Omental fat pad (tissue), 4 donors: Measurements from ENCODE around the gene LRRC3C. TPM values are rescaled to one million over a fixed set of nuclear protein-coding genes. Genes with fewer than 3 reads are reported as not detected.

ENCODE experiments used
- ATAC-seq: fragments of 150-250 bp; one replicate; pipeline ENCODE4 v1.9.1; 2016; ENCODE audit warnings: mild to moderate bottlenecking, moderate library complexity; ENCODE audit not compliant: low FRiP score
- DNase-seq: peaks from one replicate; pipeline ENCODE4 v3.0.0-alpha.2; 2019; ENCODE audit warnings: low spot score
- total RNA-seq, 4 donors: library from RNA; depleted of rRNA; stranded (reverse); fragments of >200 nt; gene quantifications; one replicate each; pipeline ENCODE4 v1.1.0, GENCODE V29; 2016
- TF ChIP-seq, protein P1 (sequence below), 3 donors: fragments of 450-650 bp; IDR thresholded peaks; one replicate each; pipeline ENCODE4 v1.5.1; 2016 to 2017; ENCODE audit warnings: antibody characterized with exemption in 3 of 3, mild to moderate bottlenecking in 3 of 3, moderate library complexity in 2 of 3

The LRRC3C gene
- total RNA-seq, 4 donors from 2014 or later: not detected

DNA sequence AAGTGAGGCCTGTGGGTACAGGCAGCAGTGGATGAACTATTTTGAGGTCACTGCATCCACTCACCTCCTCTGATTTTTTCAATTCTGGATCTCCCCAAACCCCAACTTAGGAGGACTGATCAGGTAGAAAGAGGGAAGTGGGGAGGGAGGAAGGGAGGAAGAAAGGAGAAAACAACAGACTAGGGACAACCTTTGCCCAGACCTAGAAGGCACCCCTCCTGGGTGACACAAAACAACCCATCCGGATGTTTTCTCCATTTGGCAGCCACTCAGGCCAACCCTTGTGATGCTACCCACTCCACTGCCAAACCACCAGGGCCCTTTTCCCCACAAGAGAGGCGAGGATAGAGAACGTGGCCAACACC is 2.9 kb upstream of the LRRC3C start:
- ATAC-seq (no peak), DNase-seq (no peak)
- TF ChIP-seq, protein P1, sequence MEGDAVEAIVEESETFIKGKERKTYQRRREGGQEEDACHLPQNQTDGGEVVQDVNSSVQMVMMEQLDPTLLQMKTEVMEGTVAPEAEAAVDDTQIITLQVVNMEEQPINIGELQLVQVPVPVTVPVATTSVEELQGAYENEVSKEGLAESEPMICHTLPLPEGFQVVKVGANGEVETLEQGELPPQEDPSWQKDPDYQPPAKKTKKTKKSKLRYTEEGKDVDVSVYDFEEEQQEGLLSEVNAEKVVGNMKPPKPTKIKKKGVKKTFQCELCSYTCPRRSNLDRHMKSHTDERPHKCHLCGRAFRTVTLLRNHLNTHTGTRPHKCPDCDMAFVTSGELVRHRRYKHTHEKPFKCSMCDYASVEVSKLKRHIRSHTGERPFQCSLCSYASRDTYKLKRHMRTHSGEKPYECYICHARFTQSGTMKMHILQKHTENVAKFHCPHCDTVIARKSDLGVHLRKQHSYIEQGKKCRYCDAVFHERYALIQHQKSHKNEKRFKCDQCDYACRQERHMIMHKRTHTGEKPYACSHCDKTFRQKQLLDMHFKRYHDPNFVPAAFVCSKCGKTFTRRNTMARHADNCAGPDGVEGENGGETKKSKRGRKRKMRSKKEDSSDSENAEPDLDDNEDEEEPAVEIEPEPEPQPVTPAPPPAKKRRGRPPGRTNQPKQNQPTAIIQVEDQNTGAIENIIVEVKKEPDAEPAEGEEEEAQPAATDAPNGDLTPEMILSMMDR (IDR thresholded peaks at IDR 0.05): no peak

DNA sequence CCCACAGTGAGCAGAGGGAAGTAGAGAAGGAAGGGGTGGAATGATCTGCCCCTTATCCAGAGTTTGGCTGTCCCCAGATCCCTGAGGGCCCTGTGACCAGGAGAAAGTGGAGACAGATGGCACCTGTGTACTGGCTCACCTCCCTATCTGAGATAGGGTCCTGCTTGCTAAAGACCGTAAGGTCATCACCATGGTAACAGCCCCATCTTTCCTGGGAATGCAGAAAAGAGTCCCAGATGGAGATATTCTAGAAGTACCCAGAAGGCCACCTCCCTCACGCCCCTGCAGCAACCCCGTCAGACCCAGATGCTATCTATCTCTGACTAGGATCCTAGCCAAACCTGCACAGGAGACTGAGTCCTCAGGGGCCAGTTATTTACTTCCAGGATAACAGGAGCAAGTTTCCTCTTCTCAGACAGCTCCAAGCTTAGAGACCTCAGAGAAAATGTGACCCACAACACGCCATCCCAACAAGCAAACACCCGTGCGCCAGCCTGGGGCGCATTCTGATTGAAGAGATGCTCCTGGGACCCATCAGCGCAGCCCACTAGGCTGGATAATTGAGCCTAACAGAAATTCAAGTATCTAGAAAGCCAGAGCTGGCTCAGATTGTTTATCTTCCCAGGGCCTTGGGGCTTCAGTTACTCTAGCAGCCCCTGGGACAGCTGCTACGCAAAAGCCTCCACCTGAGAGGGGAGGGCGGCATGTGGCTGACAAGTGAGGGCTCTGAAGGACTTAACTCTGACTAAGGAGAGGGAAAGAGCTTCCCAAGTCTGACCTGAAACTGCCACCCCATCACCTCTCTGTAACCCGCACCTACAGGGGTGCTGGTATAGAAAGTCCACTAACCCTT is 2.0 kb upstream of the LRRC3C start:
- TF ChIP-seq, protein P1 (IDR thresholded peaks at IDR 0.05): no peak
- DNase-seq: no peak
- ATAC-seq: no peak

DNA sequence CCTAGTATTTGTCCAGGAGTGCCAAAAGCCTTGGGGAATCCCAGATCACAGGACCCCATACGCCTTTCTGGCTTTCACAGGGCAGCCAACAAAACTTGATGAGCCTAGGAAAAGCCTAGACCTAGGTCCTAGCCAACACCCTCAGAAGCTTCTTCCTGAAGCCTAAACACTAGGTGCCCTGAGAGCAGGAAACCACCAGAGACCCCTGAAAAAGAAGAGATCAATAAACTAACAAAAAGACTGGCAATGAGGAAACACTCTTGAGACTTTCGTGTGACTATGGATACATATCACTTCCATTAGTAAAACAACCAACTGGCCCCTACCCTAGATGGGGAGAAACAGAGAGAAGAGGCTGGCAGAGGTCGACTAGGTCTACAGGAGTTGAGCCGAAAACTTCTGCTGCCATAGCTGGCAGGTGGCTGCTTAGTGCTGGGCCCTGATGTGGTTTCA is 1.4 kb upstream of the LRRC3C start:
- ATAC-seq (peak; percentile 2), DNase-seq (no peak)
- TF ChIP-seq, protein P1 (IDR thresholded peaks at IDR 0.05): no peak

DNA sequence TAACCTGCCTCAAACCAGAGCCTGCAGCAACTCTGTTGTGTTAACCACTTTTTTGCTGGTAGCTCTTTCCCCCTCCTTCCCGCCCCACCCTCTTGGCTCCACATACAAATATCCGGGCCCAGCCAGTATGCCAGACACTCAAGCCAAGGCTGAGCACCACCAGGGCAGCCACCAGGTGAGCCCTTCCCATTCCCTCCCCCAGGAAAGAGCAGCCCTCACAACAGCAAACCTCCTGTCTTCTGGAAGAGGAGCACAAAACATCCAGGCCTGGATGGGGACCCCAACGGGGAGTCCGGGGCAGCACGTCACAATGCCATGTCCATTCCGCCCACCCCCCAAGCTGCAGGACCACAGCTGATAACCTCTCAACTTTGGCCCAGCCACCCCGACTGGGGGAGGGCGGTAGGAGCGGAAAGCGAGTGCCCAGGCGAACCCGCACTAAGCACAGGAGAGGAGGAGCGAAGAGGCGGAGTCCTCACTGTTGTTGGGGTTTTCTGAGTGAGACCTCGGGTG is 888 bp upstream of the LRRC3C start:
- TF ChIP-seq, protein P1 (IDR thresholded peaks at IDR 0.05): no peak
- no peak for DNase-seq

DNA sequence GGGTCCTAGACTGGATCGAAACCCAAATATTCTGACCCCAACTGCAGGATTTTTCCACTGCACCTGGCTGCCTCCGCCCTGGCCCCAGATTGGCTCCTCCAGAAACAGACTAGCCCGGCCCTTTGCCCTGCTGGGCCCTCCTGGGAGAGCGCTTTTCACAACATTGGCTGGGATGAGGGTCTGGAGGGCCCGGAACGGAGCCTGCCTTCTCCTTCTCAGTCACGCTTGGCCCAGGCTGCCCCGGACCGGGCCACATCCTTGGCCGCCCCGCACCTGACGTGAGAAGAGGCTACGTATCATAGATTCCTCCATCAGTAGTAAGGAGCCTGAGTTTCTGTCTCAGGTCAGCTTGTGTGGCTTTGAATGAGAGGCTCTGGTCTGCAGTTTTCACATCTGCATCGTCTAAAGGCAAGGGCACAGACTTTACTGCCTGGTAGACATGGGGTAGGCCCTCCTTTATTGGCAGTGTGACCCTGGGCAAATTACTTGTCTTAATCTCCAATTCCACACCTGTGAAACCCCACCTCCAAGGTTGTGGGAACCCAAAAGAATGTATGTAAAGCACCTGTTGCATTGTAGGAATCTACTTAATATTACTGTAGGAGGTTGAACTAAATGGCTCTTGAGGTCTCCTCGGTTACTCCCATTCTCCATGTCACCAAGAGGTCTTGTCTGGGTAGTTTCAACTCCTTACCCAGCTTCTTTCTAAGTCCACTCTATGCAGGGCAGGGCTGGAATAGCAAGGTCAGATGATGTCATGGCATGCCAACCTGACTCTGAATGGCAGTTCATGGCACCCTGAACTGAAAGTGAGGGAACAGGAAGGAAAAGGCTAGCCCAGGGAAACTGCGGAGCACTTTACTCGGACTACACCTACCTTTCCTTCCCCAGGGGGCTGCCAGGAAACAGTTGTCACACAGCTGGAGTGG is 661 bp downstream of the LRRC3C start:
- peak; percentile 34 for ATAC-seq
- DNase-seq: peak; percentile 32
- TF ChIP-seq, protein P1 (IDR thresholded peaks at IDR 0.05): no peak

More for the DNA sequence above, 888 bp upstream of the LRRC3C start:
- ATAC-seq: peak; percentile 17

DNA sequence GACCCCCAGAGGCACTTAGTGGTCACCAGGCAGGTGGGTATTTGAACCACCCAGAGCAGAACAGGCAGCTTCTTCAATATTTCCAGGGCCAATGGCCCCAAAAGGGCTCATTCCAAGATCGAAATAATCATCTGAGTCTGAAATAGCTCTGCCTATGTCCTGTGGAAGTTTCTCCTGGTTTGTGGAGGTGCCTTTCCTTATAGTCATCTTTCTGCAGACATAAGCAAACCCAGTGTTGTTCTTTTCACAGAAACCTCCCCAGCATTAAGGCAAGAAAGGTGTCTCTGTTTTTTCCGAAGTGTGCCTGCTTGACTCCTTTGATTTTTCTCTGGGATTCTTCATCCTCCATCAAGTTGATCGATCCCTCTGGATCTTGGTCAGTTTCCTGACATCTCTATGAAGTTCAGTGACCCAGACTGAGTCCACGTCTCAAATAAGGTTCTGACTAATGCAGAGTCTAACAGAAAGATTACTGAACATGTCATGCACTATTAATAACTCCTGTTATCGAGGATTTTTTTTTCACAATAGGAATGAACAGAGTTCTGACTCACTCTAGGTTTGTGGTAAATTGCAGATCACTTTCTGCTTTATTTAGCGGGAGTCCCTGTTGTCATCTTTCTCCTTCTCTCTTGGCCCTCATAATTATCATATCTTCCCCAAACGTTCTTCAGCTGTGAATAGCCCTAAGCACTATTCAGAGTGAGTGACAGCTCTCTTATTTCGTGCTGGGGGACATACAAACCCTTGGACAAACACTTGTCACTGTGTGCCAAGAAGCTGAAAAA is 1.5 kb downstream of the LRRC3C start:
- DNase-seq (no peak), ATAC-seq (peak; percentile 27)
- TF ChIP-seq, protein P1 (IDR thresholded peaks at IDR 0.05): no peak
